Testis (tissue), 3 donors: ENCODE data around the gene FOXN3. TPM values are rescaled to one million over a fixed set of nuclear protein-coding genes. Genes with fewer than 3 reads are reported as not detected.

Source experiments
- DNase-seq: peaks from one replicate; pipeline ENCODE4 v3.0.0-alpha.2; 2019
- H3K27ac ChIP-seq, 2 donors: fragments of 200-600 bp; sonication (generic); one replicate each; pipeline ENCODE4 v1.5.1; 2019
- H3K27me3 ChIP-seq: fragments of 200-600 bp; sonication (generic); one replicate; pipeline ENCODE4 v1.5.1; 2019
- H3K36me3 ChIP-seq: fragments of 200-600 bp; sonication (generic); one replicate; pipeline ENCODE4 v1.5.1; 2017; ENCODE audit warnings: low read depth; ENCODE audit errors: missing control alignments
- H3K4me1 ChIP-seq: fragments of 200-600 bp; sonication (generic); one replicate; pipeline ENCODE4 v1.5.1; 2019
- H3K4me3 ChIP-seq, 2 donors: fragments of 200-600 bp; sonication (generic); one replicate each; pipeline ENCODE4 v1.5.1; 2017 to 2019
- H3K9me3 ChIP-seq: fragments of 200-600 bp; sonication (generic); one replicate; pipeline ENCODE4 v1.5.1; 2017
- POLR2A ChIP-seq: fragments of 450-650 bp; IDR thresholded peaks from one replicate; pipeline ENCODE4 v1.6.1; 2017; ENCODE audit warnings: antibody characterized with exemption, mild to moderate bottlenecking, moderate library complexity
- WGBS, 2 donors: methylation state at CpG; one replicate each; pipeline ENCODE4 v1.1.5; 2018; 5-methylcytosine and 5-hydroxymethylcytosine counted together
- intact Hi-C: fragments of 100-400 bp; cut with DNase I; formaldehyde crosslinking; loops from one replicate; pipeline ENCODE4 v1.15.1; 2023; ENCODE audit warnings: low total_unique reads
- polyA plus RNA-seq: library from polyadenylated mRNA; stranded (reverse); fragments of 350-450 nt; fragmentation: Illumina TruSeq; extraction: RNeasy Lipid Tissue Mini Kit (QIAGEN cat#74804); gene quantifications from one replicate; pipeline ENCODE4 v1.2.3, GENCODE V29; 2014; ENCODE audit warnings: low read depth, low replicate concordance; ENCODE audit not compliant: insufficient read depth
- total RNA-seq, 2 donors: library from RNA; depleted of rRNA; stranded (reverse); fragments of >200 nt; gene quantifications; one replicate each; pipeline ENCODE4 v1.2.3, GENCODE V29; 2016
- TF ChIP-seq, protein P1 (sequence below), 3 experiments: fragments of 450-650 bp in 2 of 3; fragments of 200-600 bp in 1 of 3; sonication (generic) in 1 of 3; IDR thresholded peaks; one replicate each; pipeline ENCODE4 v1.5.1; 2016 to 2019; ENCODE audit warnings: antibody characterized with exemption in 3 of 3, mild to moderate bottlenecking in 2 of 3, moderate library complexity in 1 of 3

Gene FOXN3
- total and polyA plus RNA-seq, 3 donors from 2014 or later: 40.7 to 103 (median 100) TPM

DNA sequence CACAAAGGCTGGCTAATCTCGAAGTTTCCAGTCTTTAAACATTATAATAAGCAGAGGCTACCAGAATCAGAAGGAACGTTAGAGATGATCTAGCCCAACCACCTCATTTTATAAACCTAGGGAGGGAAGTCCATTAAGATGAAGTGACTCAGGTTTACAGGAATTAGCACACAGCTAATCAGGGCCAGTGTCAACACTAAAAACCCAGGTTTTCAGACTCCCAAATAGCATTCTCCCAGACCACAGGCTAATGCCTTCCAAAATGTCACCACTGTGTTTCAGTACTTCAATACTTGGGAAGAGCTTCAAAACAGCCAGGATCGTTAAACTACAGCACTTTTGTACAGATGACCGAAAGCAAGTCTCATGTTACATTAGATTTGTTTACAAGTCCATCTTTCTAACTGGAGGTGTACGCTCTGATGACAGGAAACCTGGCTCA lies 89.2 kb downstream of the FOXN3 start:
- Histone ChIP-seq H3K4me3 (no peak overlapping the region), H3K36me3 (no peaks in the 10 kb centered on the region), H3K9me3 (no peaks in the 10 kb centered on the region), H3K27me3 (no peaks in the 10 kb centered on the region), H3K4me1 (peaks cover 7% of the 10 kb centered on the region), H3K27ac (no peak overlapping the region)
- 71 to 78% methylated on average over 5 of the region's 5 CpGs for WGBS, 2 donors
- no peak for DNase-seq
- TF ChIP-seq, protein P1, sequence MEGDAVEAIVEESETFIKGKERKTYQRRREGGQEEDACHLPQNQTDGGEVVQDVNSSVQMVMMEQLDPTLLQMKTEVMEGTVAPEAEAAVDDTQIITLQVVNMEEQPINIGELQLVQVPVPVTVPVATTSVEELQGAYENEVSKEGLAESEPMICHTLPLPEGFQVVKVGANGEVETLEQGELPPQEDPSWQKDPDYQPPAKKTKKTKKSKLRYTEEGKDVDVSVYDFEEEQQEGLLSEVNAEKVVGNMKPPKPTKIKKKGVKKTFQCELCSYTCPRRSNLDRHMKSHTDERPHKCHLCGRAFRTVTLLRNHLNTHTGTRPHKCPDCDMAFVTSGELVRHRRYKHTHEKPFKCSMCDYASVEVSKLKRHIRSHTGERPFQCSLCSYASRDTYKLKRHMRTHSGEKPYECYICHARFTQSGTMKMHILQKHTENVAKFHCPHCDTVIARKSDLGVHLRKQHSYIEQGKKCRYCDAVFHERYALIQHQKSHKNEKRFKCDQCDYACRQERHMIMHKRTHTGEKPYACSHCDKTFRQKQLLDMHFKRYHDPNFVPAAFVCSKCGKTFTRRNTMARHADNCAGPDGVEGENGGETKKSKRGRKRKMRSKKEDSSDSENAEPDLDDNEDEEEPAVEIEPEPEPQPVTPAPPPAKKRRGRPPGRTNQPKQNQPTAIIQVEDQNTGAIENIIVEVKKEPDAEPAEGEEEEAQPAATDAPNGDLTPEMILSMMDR (IDR thresholded peaks at IDR 0.05): no peak
- TF ChIP-seq POLR2A: no peak
- intact Hi-C loops: no loop called here

DNA sequence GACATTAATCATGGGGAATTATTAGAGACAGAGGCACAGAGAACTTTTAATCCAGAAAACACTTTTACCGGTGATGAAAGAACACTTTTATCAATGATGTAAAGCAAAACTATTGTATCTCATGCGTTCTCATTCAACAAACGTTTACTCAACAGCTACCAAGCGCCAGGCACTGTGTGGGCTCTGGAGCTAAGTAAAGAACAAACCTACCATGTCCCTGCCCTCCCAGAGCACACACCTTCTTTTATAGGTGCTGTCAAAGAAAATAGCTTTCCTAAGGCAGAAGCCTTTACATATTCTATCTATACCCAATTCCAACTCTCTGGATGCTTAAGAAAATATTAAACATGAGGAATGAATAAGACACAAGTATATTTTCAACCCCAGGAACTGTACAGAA lies 91.1 kb downstream of the FOXN3 start:
- 83 to 89% methylated on average over 4 of the region's 4 CpGs for WGBS, 2 donors
- TF ChIP-seq, protein P1 (IDR thresholded peaks at IDR 0.05): no peak
- no peak for TF ChIP-seq POLR2A

DNA sequence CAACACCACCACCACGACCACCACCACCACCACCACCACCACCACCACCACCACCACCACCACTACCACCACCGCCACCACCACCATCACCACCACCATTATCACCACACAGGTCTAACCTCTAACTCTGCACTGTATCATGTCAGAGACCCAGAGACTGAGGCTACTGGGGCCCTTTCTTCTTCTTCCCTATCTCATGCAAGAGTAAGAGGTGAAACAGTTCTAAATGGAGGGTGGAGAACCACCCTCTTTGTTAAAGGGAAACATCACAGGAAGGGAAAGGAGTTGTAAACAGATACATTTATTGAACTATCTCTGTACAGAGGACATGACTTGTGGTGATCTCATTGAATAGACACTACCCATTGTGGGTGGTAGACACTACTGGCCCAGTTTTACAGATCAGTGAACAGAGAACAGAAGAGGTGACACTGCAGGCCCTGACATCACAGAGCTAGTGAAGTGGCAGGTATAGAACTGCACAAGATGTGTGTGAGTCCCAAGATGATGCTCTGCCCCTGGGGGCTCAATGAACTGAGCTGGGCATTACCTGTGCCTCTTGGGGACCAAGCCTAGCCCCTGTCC lies 91.6 kb downstream of the FOXN3 start:
- Histone ChIP-seq H3K9me3 (no peaks in the 10 kb centered on the region), H3K27me3 (no peaks in the 10 kb centered on the region), H3K4me3 (no peak overlapping the region), H3K4me1 (peaks cover 12% of the 10 kb centered on the region), H3K36me3 (no peaks in the 10 kb centered on the region), H3K27ac (no peak overlapping the region)
- intact Hi-C loops: no loop called here
- 97 to 100% methylated on average over 2 of the region's 2 CpGs for WGBS, 2 donors
- DNase-seq: no peak
- no peak for TF ChIP-seq POLR2A
- TF ChIP-seq, protein P1 (IDR thresholded peaks at IDR 0.05): no peak

More for the DNA sequence above, 91.1 kb downstream of the FOXN3 start:
- peaks cover 13% of the 10 kb centered on the region for H3K4me1 ChIP-seq
- no peaks in the 10 kb centered on the region for H3K27me3 ChIP-seq
- H3K36me3 ChIP-seq: no peaks in the 10 kb centered on the region
- no peaks in the 10 kb centered on the region for H3K9me3 ChIP-seq
- intact Hi-C loops: no loop called here
- no peak overlapping the region for H3K4me3 ChIP-seq
- H3K27ac ChIP-seq: no peak overlapping the region
- no peak for DNase-seq

DNA sequence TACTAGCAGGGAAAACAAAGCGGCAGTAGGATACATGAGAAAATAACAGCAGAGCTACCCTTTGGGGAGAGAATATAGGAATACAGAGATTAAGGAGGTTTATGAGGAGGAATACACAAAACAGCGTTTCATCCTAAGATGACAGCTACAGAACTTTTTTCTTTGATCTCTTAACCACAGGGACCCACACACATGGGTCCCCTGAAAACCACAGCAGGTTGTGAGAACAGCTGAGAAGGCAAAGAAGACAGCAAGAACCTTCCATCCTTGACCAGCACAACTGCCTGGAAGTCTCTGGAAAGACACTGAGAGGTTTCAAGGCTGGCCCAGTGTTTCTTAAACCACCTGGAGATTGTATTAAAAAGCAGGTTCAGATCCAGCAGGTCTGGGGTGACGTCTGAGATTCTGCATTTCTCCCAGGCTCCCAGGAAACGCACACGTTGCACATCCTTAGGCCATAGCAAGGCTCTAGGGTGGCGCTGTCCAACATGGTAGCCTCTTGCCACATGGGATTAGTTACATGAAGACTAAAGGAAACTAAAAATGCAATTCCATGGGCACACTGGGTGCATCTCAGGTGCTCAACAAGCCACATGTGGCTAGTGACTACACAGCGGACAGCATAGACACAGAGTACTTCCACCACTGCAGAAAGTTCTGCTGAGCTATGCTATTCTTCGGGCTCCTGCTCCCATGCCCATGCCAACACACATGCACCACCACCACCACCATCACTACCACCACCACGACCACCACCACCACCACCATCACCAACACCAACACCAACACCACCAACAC lies 92.3 kb downstream of the FOXN3 start:
- WGBS, 2 donors: 93% methylated on average over 9 of the region's 9 CpGs
- no peak for DNase-seq
- no peaks in the 10 kb centered on the region for H3K9me3 ChIP-seq
- H3K4me1 ChIP-seq: peaks cover 5% of the 10 kb centered on the region
- no peaks in the 10 kb centered on the region for H3K36me3 ChIP-seq
- H3K27me3 ChIP-seq: no peaks in the 10 kb centered on the region
- no peak overlapping the region for H3K4me3 ChIP-seq
- TF ChIP-seq, protein P1 (IDR thresholded peaks at IDR 0.05): no peak
- TF ChIP-seq POLR2A: no peak
- intact Hi-C loops: no loop called here
- no peak overlapping the region for H3K27ac ChIP-seq
